Gastrocnemius medialis (tissue), 4 donors: ENCODE data around the gene GRAMD1C.

Experiments
- POLR2A ChIP-seq, 2 donors: fragments of 450-650 bp; IDR thresholded peaks; one replicate each; pipeline ENCODE4 v1.6.1; 2017; ENCODE audit warnings: antibody characterized with exemption in 2 of 2, mild to moderate bottlenecking in 2 of 2, moderate library complexity in 2 of 2
- TF ChIP-seq, protein P1 (sequence below), 5 experiments: fragments of 450-650 bp in 3 of 5; fragments of 200-600 bp in 2 of 5; sonication (generic) in 2 of 5; IDR thresholded peaks in 4 of 5; conservative IDR thresholded peaks in 1 of 5; 1 replicate in 4 of 5; 2 replicates in 1 of 5; pipeline ENCODE4 v1.5.1; 2016 to 2019; ENCODE audit warnings: antibody characterized with exemption in 5 of 5, mild to moderate bottlenecking in 3 of 5, moderate library complexity in 3 of 5

DNA sequence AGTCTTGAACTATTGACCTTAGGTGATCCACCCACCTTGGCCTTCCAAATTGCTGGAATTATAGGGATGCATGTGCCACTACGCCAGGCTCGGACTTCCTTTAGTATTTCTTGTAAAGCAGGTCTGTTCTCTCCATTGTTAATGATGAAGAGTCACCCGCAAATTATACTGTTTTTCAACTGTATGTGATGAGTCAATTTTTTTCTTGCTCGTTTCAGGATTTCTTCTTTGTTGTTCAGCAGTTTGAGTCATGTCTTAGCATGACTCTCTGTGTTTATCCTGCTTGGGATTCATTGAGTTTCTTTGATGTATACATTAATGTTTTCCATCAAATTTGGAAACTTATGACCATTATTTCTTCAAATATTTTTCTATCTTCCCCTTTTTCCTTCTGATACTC is 28.9 kb downstream of the GRAMD1C start:
- TF ChIP-seq, protein P1, sequence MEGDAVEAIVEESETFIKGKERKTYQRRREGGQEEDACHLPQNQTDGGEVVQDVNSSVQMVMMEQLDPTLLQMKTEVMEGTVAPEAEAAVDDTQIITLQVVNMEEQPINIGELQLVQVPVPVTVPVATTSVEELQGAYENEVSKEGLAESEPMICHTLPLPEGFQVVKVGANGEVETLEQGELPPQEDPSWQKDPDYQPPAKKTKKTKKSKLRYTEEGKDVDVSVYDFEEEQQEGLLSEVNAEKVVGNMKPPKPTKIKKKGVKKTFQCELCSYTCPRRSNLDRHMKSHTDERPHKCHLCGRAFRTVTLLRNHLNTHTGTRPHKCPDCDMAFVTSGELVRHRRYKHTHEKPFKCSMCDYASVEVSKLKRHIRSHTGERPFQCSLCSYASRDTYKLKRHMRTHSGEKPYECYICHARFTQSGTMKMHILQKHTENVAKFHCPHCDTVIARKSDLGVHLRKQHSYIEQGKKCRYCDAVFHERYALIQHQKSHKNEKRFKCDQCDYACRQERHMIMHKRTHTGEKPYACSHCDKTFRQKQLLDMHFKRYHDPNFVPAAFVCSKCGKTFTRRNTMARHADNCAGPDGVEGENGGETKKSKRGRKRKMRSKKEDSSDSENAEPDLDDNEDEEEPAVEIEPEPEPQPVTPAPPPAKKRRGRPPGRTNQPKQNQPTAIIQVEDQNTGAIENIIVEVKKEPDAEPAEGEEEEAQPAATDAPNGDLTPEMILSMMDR (IDR thresholded peaks at IDR 0.05 in 4 of 5, conservative IDR thresholded peaks at IDR 0.05 in 1 of 5): no peak
- no peak for TF ChIP-seq POLR2A (IDR thresholded peaks at IDR 0.05)
